ENCODE data around the gene ONECUT1. TPM values are rescaled to one million over a fixed set of nuclear protein-coding genes. Genes with fewer than 3 reads are reported as not detected.

Gene ONECUT1
- total RNA-seq, 1 experiment from 2014 or later, result not detected

- Histone ChIP-seq H3K4me1 (replicated peaks; ENCODE audit: insufficient read depth) (no peaks in the 10 kb centered on the region), H3K9me2 (ENCODE audit: insufficient read depth) (no peaks in the 10 kb centered on the region), H3K4me3 (no peak overlapping the region), H3K4me2 (no peak overlapping the region), H3K79me2 (ENCODE audit: low read depth) (no peaks in the 10 kb centered on the region), H2AFZ (no peak overlapping the region), H3K36me3 (ENCODE audit: low read depth) (no peaks in the 10 kb centered on the region), H3K27ac (no peak overlapping the region), H4K20me1 (ENCODE audit: insufficient read depth) (no peaks in the 10 kb centered on the region), H3K9me3 (ENCODE audit: insufficient read depth, low read depth) (no peaks in the 10 kb centered on the region), H3K27me3 (ENCODE audit: insufficient read depth, low read depth) (peaks cover 4% of the 10 kb centered on the region; the same call in 1 of the 2 replicates), H3F3A (ENCODE audit: insufficient read depth, low read depth) (no peaks in the 10 kb centered on the region)
- intact Hi-C loops (cut with micrococcal nuclease; ENCODE audit: unreplicated experiment), result no loop called here
- ChIA-PET CTCF (no interaction called here), POLR2A (ENCODE audit: unreplicated experiment) (no interaction called here)
- TF ChIP-seq, protein P1, sequence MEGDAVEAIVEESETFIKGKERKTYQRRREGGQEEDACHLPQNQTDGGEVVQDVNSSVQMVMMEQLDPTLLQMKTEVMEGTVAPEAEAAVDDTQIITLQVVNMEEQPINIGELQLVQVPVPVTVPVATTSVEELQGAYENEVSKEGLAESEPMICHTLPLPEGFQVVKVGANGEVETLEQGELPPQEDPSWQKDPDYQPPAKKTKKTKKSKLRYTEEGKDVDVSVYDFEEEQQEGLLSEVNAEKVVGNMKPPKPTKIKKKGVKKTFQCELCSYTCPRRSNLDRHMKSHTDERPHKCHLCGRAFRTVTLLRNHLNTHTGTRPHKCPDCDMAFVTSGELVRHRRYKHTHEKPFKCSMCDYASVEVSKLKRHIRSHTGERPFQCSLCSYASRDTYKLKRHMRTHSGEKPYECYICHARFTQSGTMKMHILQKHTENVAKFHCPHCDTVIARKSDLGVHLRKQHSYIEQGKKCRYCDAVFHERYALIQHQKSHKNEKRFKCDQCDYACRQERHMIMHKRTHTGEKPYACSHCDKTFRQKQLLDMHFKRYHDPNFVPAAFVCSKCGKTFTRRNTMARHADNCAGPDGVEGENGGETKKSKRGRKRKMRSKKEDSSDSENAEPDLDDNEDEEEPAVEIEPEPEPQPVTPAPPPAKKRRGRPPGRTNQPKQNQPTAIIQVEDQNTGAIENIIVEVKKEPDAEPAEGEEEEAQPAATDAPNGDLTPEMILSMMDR (conservative IDR thresholded peaks at IDR 0.05), result no peak
- no peak for TF ChIP-seq EZH2 (IDR thresholded peaks at IDR 0.05; ENCODE audit: low read depth)
- no TSS peak for BruUV-seq (replicated peaks)
- DNase-seq, result no peak
Measured at GRCh38 chr15:52759969-52760368, 30.2 kb downstream of the ONECUT1 start.

GRCh38 chr15:52757496-52757895 is 32.6 kb downstream of the ONECUT1 start:
- no TSS peak for BruUV-seq (replicated peaks)
- H3K27ac ChIP-seq, result no peak overlapping the region
- TF ChIP-seq, protein P1 (conservative IDR thresholded peaks at IDR 0.05), result no peak
- TF ChIP-seq EZH2 (IDR thresholded peaks at IDR 0.05; ENCODE audit: low read depth), result no peak
- H3K9me3 ChIP-seq (ENCODE audit: insufficient read depth, low read depth), result no peaks in the 10 kb centered on the region
- CTCF ChIA-PET, result no interaction called here
- no peaks in the 10 kb centered on the region for H3F3A ChIP-seq (ENCODE audit: insufficient read depth, low read depth)
- no peaks in the 10 kb centered on the region for H3K4me1 ChIP-seq (replicated peaks; ENCODE audit: insufficient read depth)
- no peak overlapping the region for H3K4me3 ChIP-seq
- H3K27me3 ChIP-seq (ENCODE audit: insufficient read depth, low read depth), result peaks cover 2% of the 10 kb centered on the region; the same call in 1 of the 2 replicates
- no peaks in the 10 kb centered on the region for H3K36me3 ChIP-seq (ENCODE audit: low read depth)
- H3K4me2 ChIP-seq, result no peak overlapping the region
- intact Hi-C loops (cut with micrococcal nuclease; ENCODE audit: unreplicated experiment), result no loop called here
- H2AFZ ChIP-seq, result no peak overlapping the region
- no peaks in the 10 kb centered on the region for H4K20me1 ChIP-seq (ENCODE audit: insufficient read depth)
- no peaks in the 10 kb centered on the region for H3K79me2 ChIP-seq (ENCODE audit: low read depth)
- no peak for DNase-seq
- POLR2A ChIA-PET (ENCODE audit: unreplicated experiment), result no interaction called here
- no peaks in the 10 kb centered on the region for H3K9me2 ChIP-seq (ENCODE audit: insufficient read depth)

- BruUV-seq (replicated peaks), result no TSS peak
- Histone ChIP-seq H3K79me2 (ENCODE audit: low read depth) (no peaks in the 10 kb centered on the region), H3K36me3 (ENCODE audit: low read depth) (no peaks in the 10 kb centered on the region), H3K27ac (no peak overlapping the region), H3F3A (ENCODE audit: insufficient read depth, low read depth) (no peaks in the 10 kb centered on the region), H3K4me1 (replicated peaks; ENCODE audit: insufficient read depth) (no peaks in the 10 kb centered on the region), H4K20me1 (ENCODE audit: insufficient read depth) (no peaks in the 10 kb centered on the region), H2AFZ (no peak overlapping the region), H3K4me3 (no peak overlapping the region), H3K9me2 (ENCODE audit: insufficient read depth) (no peaks in the 10 kb centered on the region), H3K27me3 (ENCODE audit: insufficient read depth, low read depth) (no peaks in the 10 kb centered on the region), H3K9me3 (ENCODE audit: insufficient read depth, low read depth) (no peaks in the 10 kb centered on the region), H3K4me2 (no peak overlapping the region)
- intact Hi-C loops (cut with micrococcal nuclease; ENCODE audit: unreplicated experiment), result no loop called here
- ChIA-PET POLR2A (ENCODE audit: unreplicated experiment) (interaction anchor here (0.5 kb wide), 1 partner anchor 888 kb away, joined by 3 read pairs; no protein-coding TSS in a partner anchor), CTCF (no interaction called here)
- no peak for TF ChIP-seq EZH2 (IDR thresholded peaks at IDR 0.05; ENCODE audit: low read depth)
- TF ChIP-seq, protein P1 (conservative IDR thresholded peaks at IDR 0.05), result no peak
- DNase-seq, result no peak
Measured at GRCh38 chr15:52751522-52751921, 38.6 kb downstream of the ONECUT1 start.
